Central memory CD4-positive, alpha-beta T cell (primary cell): Measurements from ENCODE around the gene TRAPPC2.

Experiments
- DNase-seq: peaks from one replicate; pipeline ENCODE4 v3.0.0; 2022

The TRAPPC2 gene

GRCh38 chrX:13664020-13664419, 70.4 kb downstream of the TRAPPC2 start:
- no peak for DNase-seq

DNA sequence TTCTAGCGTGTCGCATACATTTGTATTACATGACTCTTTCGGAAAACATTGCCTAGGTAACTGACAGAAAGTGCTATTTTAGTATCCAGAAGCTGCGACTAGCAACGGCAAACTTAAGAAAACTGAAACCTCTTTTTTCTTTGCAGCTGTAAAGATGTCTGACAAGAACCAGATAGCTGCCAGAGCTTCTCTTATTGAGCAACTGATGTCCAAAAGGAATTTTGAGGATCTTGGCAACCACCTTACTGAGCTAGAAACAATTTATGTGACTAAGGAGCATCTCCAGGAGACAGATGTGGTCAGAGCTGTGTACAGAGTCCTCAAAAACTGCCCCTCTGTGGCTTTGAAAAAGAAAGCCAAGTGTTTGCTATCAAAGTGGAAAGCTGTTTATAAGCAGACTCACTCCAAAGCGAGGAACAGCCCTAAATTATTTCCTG, 72.0 kb downstream of the TRAPPC2 start:
- no peak for DNase-seq
